Tibial artery (tissue), 4 donors: Measurements from ENCODE around the gene UGT1A1.

ENCODE experiments used
- DNase-seq, 2 donors: peaks; one replicate each; pipeline ENCODE4 v3.0.0-alpha.2; 2019
- H3K27ac ChIP-seq, 2 donors: fragments of 200-600 bp; sonication (generic) in 1 of 2; 1 replicate in 1 of 2; 2 replicates in 1 of 2; pipeline ENCODE4 v1.5.1; 2018 to 2019; ENCODE audit warnings: mild to moderate bottlenecking in 1 of 2
- H3K27me3 ChIP-seq, 2 donors: fragments of 200-600 bp; sonication (generic) in 1 of 2; one replicate each; pipeline versions ENCODE4 v1.5.1 to v1.6.0; 2016 to 2019
- H3K36me3 ChIP-seq, 3 donors: fragments of 200-600 bp; sonication (generic) in 2 of 3; one replicate each; pipeline ENCODE4 v1.5.1; 2016 to 2019; ENCODE audit warnings: mild to moderate bottlenecking in 2 of 3
- H3K4me1 ChIP-seq, 4 donors: fragments of 200-600 bp; sonication (generic) in 2 of 4; 1 replicate in 3 of 4; 2 replicates in 1 of 4; pipeline ENCODE4 v1.5.1; 2016 to 2019
- H3K4me3 ChIP-seq, 2 donors: fragments of 200-600 bp; sonication (generic) in 1 of 2; 1 replicate in 1 of 2; 2 replicates in 1 of 2; pipeline ENCODE4 v1.5.1; 2018 to 2019; ENCODE audit warnings: mild to moderate bottlenecking in 2 of 2
- H3K9me3 ChIP-seq, 3 donors: fragments of 200-600 bp; sonication (generic) in 1 of 3; one replicate each; pipeline ENCODE4 v1.5.1; 2016 to 2019
- intact Hi-C: fragments of 100-400 bp; cut with DNase I; formaldehyde crosslinking; loops from one replicate; pipeline ENCODE4 v1.15.0; 2023; ENCODE audit warnings: low total_unique reads
- TF ChIP-seq, protein P1 (sequence below), 2 experiments: fragments of 200-600 bp in 1 of 2; fragments of 450-650 bp in 1 of 2; IDR thresholded peaks; one replicate each; pipeline ENCODE4 v1.5.1; 2017 to 2019; ENCODE audit warnings: antibody characterized with exemption in 2 of 2, mild to moderate bottlenecking in 1 of 2, moderate library complexity in 1 of 2

UGT1A1 gene

DNA sequence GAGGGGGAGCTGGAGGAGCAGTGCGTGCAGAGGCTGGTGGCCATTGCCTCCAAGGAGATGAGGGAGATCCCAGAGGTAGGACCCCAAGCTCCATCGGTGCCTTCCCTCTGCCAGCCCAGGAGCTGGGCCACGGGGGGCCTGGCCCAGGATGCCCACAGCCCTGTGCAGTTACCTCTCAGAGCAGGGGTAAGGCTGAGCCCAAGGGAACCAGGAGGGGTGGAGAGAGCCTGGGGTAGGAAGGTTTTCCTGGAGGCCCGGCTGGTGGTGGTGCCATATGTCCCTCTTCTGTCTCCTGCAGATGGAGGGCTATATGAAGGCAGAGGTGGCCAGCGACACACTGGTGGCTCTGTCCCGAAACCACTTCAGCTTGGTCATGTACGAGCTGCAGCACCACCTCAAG, 29.5 kb downstream of the UGT1A1 start:
- no peaks in the 10 kb centered on the region for H3K27me3 ChIP-seq
- intact Hi-C loops = no loop called here
- no peaks in the 10 kb centered on the region for H3K36me3 ChIP-seq
- H3K27ac ChIP-seq = no peak overlapping the region
- H3K4me1 ChIP-seq = no peaks in the 10 kb centered on the region
- TF ChIP-seq, protein P1, sequence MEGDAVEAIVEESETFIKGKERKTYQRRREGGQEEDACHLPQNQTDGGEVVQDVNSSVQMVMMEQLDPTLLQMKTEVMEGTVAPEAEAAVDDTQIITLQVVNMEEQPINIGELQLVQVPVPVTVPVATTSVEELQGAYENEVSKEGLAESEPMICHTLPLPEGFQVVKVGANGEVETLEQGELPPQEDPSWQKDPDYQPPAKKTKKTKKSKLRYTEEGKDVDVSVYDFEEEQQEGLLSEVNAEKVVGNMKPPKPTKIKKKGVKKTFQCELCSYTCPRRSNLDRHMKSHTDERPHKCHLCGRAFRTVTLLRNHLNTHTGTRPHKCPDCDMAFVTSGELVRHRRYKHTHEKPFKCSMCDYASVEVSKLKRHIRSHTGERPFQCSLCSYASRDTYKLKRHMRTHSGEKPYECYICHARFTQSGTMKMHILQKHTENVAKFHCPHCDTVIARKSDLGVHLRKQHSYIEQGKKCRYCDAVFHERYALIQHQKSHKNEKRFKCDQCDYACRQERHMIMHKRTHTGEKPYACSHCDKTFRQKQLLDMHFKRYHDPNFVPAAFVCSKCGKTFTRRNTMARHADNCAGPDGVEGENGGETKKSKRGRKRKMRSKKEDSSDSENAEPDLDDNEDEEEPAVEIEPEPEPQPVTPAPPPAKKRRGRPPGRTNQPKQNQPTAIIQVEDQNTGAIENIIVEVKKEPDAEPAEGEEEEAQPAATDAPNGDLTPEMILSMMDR (IDR thresholded peaks at IDR 0.05) = no peak
- no peaks in the 10 kb centered on the region for H3K9me3 ChIP-seq
- H3K4me3 ChIP-seq = no peak overlapping the region
- DNase-seq = no peak

GRCh38 chr2:233791151-233791882, 31.2 kb downstream of the UGT1A1 start:
- Histone ChIP-seq H3K4me1 (no peaks in the 10 kb centered on the region), H3K27me3 (no peaks in the 10 kb centered on the region), H3K4me3 (no peak overlapping the region), H3K27ac (no peak overlapping the region), H3K9me3 (no peaks in the 10 kb centered on the region), H3K36me3 (no peaks in the 10 kb centered on the region)
- no peak for DNase-seq
- intact Hi-C loops = no loop called here
- TF ChIP-seq, protein P1 (IDR thresholded peaks at IDR 0.05) = no peak

DNA sequence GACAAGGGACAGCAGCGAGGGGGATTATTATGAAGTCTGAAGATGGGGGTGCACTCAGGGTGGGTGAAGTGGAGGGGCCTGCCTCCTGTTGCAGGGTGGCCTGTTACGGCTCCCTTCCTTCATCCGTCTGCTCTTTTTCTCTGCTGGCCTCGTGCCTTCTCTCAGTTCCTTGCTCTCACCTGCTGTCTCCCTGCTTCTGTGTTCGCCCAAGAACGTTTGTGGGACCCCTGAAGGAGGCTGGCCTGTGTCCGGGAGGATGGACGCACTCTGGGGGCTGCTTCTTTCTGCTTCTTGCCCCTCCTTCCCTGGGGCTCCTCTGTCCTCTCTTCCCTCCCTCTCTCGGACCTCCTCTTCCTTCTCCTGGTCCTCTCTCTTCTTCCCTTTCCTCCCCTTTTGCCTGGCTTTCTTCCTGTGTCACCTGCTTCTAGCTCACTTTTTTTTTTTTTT, 31.8 kb downstream of the UGT1A1 start:
- TF ChIP-seq, protein P1 (IDR thresholded peaks at IDR 0.05) = no peak
- Histone ChIP-seq H3K36me3 (no peaks in the 10 kb centered on the region), H3K4me3 (no peak overlapping the region), H3K9me3 (no peaks in the 10 kb centered on the region), H3K4me1 (no peaks in the 10 kb centered on the region), H3K27ac (no peak overlapping the region), H3K27me3 (no peaks in the 10 kb centered on the region)
- DNase-seq = no peak
- intact Hi-C loops = no loop called here

GRCh38 chr2:233792720-233793119, 32.6 kb downstream of the UGT1A1 start:
- no peaks in the 10 kb centered on the region for H3K9me3 ChIP-seq
- intact Hi-C loops = no loop called here
- no peak overlapping the region for H3K4me3 ChIP-seq
- DNase-seq = no peak
- H3K27ac ChIP-seq = no peak overlapping the region
- TF ChIP-seq, protein P1 (IDR thresholded peaks at IDR 0.05) = no peak
- no peaks in the 10 kb centered on the region for H3K36me3 ChIP-seq
- no peaks in the 10 kb centered on the region for H3K27me3 ChIP-seq
- H3K4me1 ChIP-seq = no peaks in the 10 kb centered on the region

- intact Hi-C loops = no loop called here
- no peak for DNase-seq
- H3K27me3 ChIP-seq = no peaks in the 10 kb centered on the region
- TF ChIP-seq, protein P1 (IDR thresholded peaks at IDR 0.05) = no peak
- H3K9me3 ChIP-seq = no peaks in the 10 kb centered on the region
- no peaks in the 10 kb centered on the region for H3K4me1 ChIP-seq
- H3K27ac ChIP-seq = no peak overlapping the region
- no peaks in the 10 kb centered on the region for H3K36me3 ChIP-seq
- H3K4me3 ChIP-seq = no peak overlapping the region
Measured at GRCh38 chr2:233793465-233794127, 33.5 kb downstream of the UGT1A1 start.
